ENCODE data around the gene PTPN3.

PTPN3 gene

GRCh38 chr9:109506097-109506712, 8.1 kb upstream of the PTPN3 start:
- no peak for DNase-seq (ENCODE audit: low read depth in 2 of 2)

GRCh38 chr9:109504689-109505088, 6.6 kb upstream of the PTPN3 start:
- DNase-seq (ENCODE audit: low read depth in 2 of 2) = no peak

- no peak for DNase-seq (ENCODE audit: low read depth in 2 of 2)
Observed at GRCh38 chr9:109500421-109500974, 2.4 kb upstream of the PTPN3 start.

- no peak for DNase-seq (ENCODE audit: low read depth in 2 of 2)
Observed at GRCh38 chr9:109499631-109500410, 1.7 kb upstream of the PTPN3 start.

- no peak for DNase-seq (ENCODE audit: low read depth in 2 of 2)
Observed at GRCh38 chr9:109499093-109499630, 1.1 kb upstream of the PTPN3 start.

GRCh38 chr9:109497226-109498153, 617 bp downstream of the PTPN3 start:
- DNase-seq (ENCODE audit: low read depth in 2 of 2) = no peak

- DNase-seq (ENCODE audit: low read depth in 2 of 2) = no peak
Observed at GRCh38 chr9:109496841-109497225, 1.3 kb downstream of the PTPN3 start.

- no peak for DNase-seq (ENCODE audit: low read depth in 2 of 2)
Observed at GRCh38 chr9:109496218-109496617, 1.9 kb downstream of the PTPN3 start.

GRCh38 chr9:109493648-109494047, 4.5 kb downstream of the PTPN3 start:
- no peak for DNase-seq (ENCODE audit: low read depth in 2 of 2)

GRCh38 chr9:109491590-109491989, 6.5 kb downstream of the PTPN3 start:
- DNase-seq (ENCODE audit: low read depth in 2 of 2) = no peak

GRCh38 chr9:109488791-109489492, 9.2 kb downstream of the PTPN3 start:
- no peak for DNase-seq (ENCODE audit: low read depth in 2 of 2)

GRCh38 chr9:109488351-109488750, 9.8 kb downstream of the PTPN3 start:
- DNase-seq (ENCODE audit: low read depth in 2 of 2) = no peak

GRCh38 chr9:109487247-109487646, 10.9 kb downstream of the PTPN3 start:
- DNase-seq (ENCODE audit: low read depth in 2 of 2) = no peak

GRCh38 chr9:109483744-109484429, 14.2 kb downstream of the PTPN3 start:
- DNase-seq (ENCODE audit: low read depth in 2 of 2) = no peak

GRCh38 chr9:109482391-109482916, 15.7 kb downstream of the PTPN3 start:
- DNase-seq (ENCODE audit: low read depth in 2 of 2) = no peak

GRCh38 chr9:109481856-109482255, 16.3 kb downstream of the PTPN3 start:
- DNase-seq (ENCODE audit: low read depth in 2 of 2) = no peak

GRCh38 chr9:109479822-109480221, 18.3 kb downstream of the PTPN3 start:
- DNase-seq (ENCODE audit: low read depth in 2 of 2) = no peak

- DNase-seq (ENCODE audit: low read depth in 2 of 2) = no peak
Observed at GRCh38 chr9:109478665-109479380, 19.3 kb downstream of the PTPN3 start.

GRCh38 chr9:109478051-109478563, 20.0 kb downstream of the PTPN3 start:
- DNase-seq (ENCODE audit: low read depth in 2 of 2) = no peak
